AG04450 (cell line): ENCODE measurements around the gene LAMC1. TPM values are rescaled to one million over a fixed set of nuclear protein-coding genes. Genes with fewer than 3 reads are reported as not detected.
"Not testable (repeated sequence)": the region's sequence is repeated elsewhere in the genome, so short reads cannot be mapped to it uniquely, and the experiment has no call there.

Experiments
- CTCF ChIA-PET: fragments of 300-600, 350-600 bp; formaldehyde crosslinking; extraction: SDS; loops from one replicate; lab custom pipeline; 2022; ENCODE audit warnings: antibody characterized with exemption, inconsistent platforms; lab: Charles Lee
- POLR2A ChIA-PET: fragments of 350-600 bp; formaldehyde crosslinking; extraction: SDS; loops from one replicate; lab custom pipeline; 2021; ENCODE audit warnings: antibody characterized with exemption, inconsistent platforms; lab: Yijun Ruan, JAX
- DNase-seq: peaks from one replicate; pipeline ENCODE4 v3.0.0-alpha.2; 2011; ENCODE audit warnings: low read depth, low spot score
- H3K27ac ChIP-seq: one replicate; pipeline ENCODE4 v1.5.1; 2012; ENCODE audit warnings: low read depth, low read length, control low read depth
- H3K27me3 ChIP-seq: one replicate; pipeline ENCODE4 v1.6.0; 2012; ENCODE audit warnings: low read length; ENCODE audit not compliant: control insufficient read depth, insufficient read depth
- H3K4me3 ChIP-seq: 2 replicates; pipeline ENCODE4 v1.5.1; 2011; ENCODE audit warnings: mild to moderate bottlenecking, low read depth, low read length, control low read depth
- H3K9me3 ChIP-seq: 2 replicates; pipeline ENCODE4 v1.5.1; 2012; ENCODE audit warnings: low read length; ENCODE audit not compliant: control insufficient read depth, insufficient read depth
- polyA plus RNA-seq: library from polyadenylated mRNA; depleted of rRNA; stranded (reverse); fragments of >200 nt; gene quantifications from 2 replicates; pipeline ENCODE4 v1.2.3, GENCODE V29; 2011
- TF ChIP-seq, protein P1 (sequence below): IDR thresholded peaks from 2 replicates; pipeline ENCODE4 v1.5.1; 2011; ENCODE audit warnings: low read depth, low read length, control low read depth, inconsistent platforms

The LAMC1 gene
- polyA plus RNA-seq, 1 experiment: 348 TPM

DNA sequence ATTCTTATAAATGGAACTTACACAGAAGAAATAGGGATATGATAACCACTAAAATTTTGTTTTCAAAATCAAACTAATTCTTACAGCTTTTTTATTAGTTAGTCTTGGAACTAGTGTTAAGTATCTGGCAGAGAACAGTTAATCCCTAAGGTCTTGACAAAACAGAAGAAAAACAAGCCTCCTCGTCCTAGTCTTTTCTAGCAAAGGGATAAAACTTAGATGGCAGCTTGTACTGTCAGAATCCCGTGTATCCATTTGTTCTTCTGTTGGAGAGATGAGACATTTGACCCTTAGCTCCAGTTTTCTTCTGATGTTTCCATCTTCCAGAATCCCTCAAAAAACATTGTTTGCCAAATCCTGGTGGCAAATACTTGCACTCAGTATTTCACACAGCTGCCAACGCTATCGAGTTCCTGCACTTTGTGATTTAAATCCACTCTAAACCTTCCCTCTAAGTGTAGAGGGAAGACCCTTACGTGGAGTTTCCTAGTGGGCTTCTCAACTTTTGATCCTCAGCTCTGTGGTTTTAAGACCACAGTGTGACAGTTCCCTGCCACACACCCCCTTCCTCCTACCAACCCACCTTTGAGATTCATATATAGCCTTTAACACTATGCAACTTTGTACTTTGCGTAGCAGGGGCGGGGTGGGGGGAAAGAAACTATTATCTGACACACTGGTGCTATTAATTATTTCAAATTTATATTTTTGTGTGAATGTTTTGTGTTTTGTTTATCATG lies 120.5 kb downstream of the LAMC1 start:
- Histone ChIP-seq H3K27me3 (no peaks in the 10 kb centered on the region), H3K27ac (no peak overlapping the region), H3K4me3 (no peak overlapping the region), H3K9me3 (no peaks in the 10 kb centered on the region)
- ChIA-PET POLR2A (interaction anchor here (0.6 kb wide), 1 partner anchor 26 kb away, joined by 4 read pairs; no protein-coding TSS in a partner anchor), CTCF (no interaction called here)
- DNase-seq: no peak
- TF ChIP-seq, protein P1, sequence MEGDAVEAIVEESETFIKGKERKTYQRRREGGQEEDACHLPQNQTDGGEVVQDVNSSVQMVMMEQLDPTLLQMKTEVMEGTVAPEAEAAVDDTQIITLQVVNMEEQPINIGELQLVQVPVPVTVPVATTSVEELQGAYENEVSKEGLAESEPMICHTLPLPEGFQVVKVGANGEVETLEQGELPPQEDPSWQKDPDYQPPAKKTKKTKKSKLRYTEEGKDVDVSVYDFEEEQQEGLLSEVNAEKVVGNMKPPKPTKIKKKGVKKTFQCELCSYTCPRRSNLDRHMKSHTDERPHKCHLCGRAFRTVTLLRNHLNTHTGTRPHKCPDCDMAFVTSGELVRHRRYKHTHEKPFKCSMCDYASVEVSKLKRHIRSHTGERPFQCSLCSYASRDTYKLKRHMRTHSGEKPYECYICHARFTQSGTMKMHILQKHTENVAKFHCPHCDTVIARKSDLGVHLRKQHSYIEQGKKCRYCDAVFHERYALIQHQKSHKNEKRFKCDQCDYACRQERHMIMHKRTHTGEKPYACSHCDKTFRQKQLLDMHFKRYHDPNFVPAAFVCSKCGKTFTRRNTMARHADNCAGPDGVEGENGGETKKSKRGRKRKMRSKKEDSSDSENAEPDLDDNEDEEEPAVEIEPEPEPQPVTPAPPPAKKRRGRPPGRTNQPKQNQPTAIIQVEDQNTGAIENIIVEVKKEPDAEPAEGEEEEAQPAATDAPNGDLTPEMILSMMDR: no peak

- ChIA-PET POLR2A (no interaction called here), CTCF (interaction anchor here (2.1 kb wide), 1 partner anchor 90 kb away, joined by 6 read pairs; no protein-coding TSS in a partner anchor)
- no peak for DNase-seq
These were observed 121.5 kb downstream of the LAMC1 start for GRCh38 chr1:183144752-183145151.

GRCh38 chr1:183147735-183148134 lies 124.5 kb downstream of the LAMC1 start:
- Histone ChIP-seq H3K27me3 (no peaks in the 10 kb centered on the region), H3K27ac (no peak overlapping the region), H3K9me3 (no peaks in the 10 kb centered on the region), H3K4me3 (no peak overlapping the region)
- TF ChIP-seq, protein P1: no peak
- ChIA-PET POLR2A (no interaction called here), CTCF (no interaction called here)
- DNase-seq: no peak

More at GRCh38 chr1:183144752-183145151, 121.5 kb downstream of the LAMC1 start:
- no peak overlapping the region for H3K27ac ChIP-seq
- no peak overlapping the region for H3K4me3 ChIP-seq
- TF ChIP-seq, protein P1: no peak
- no peaks in the 10 kb centered on the region for H3K27me3 ChIP-seq
- no peaks in the 10 kb centered on the region for H3K9me3 ChIP-seq

GRCh38 chr1:183148599-183148998 lies 125.4 kb downstream of the LAMC1 start:
- Histone ChIP-seq H3K27ac (peak overlapping the region; percentile 39), H3K9me3 (no peaks in the 10 kb centered on the region), H3K4me3 (no peak overlapping the region), H3K27me3 (no peaks in the 10 kb centered on the region)
- ChIA-PET POLR2A (interaction anchor here (0.6 kb wide), 1 partner anchor 193 kb away, joined by 3 read pairs; no protein-coding TSS in a partner anchor), CTCF (interaction anchor here (1.2 kb wide), 1 partner anchor 86 kb away, joined by 3 read pairs; no protein-coding TSS in a partner anchor)
- DNase-seq: peak; percentile 7
- TF ChIP-seq, protein P1: no peak

- no peak for DNase-seq
- ChIA-PET POLR2A (no interaction called here), CTCF (interaction anchor here (1.2 kb wide), 1 partner anchor 86 kb away, joined by 3 read pairs; no protein-coding TSS in a partner anchor)
- TF ChIP-seq, protein P1: no peak
- Histone ChIP-seq H3K4me3 (no peak overlapping the region), H3K9me3 (no peaks in the 10 kb centered on the region), H3K27ac (no peak overlapping the region), H3K27me3 (no peaks in the 10 kb centered on the region)
These were observed 126.1 kb downstream of the LAMC1 start for GRCh38 chr1:183149273-183149672.

- H3K27me3 ChIP-seq, CTCF ChIA-PET, DNase-seq, H3K9me3 ChIP-seq, H3K27ac ChIP-seq, H3K4me3 ChIP-seq: not testable (repeated sequence)
- POLR2A ChIA-PET: interaction anchor here (0.6 kb wide), 1 partner anchor 121 kb away, joined by 5 read pairs; no protein-coding TSS in a partner anchor
These were observed 126.8 kb downstream of the LAMC1 start for GRCh38 chr1:183150032-183150431.
